ENCODE results near the gene DCC.

GRCh38 chr18:53134711-53135110 is 794.7 kb downstream of the DCC start:
- TF ChIP-seq ZZZ3 (IDR thresholded peaks at IDR 0.05) (no peak), ZNF449 (CRISPR knock-in tag; IDR thresholded peaks at IDR 0.05) (no peak), MYNN (IDR thresholded peaks at IDR 0.05) (no peak), MYNN (CRISPR knock-in tag; IDR thresholded peaks at IDR 0.05) (no peak), ZNF263 (CRISPR knock-in tag; IDR thresholded peaks at IDR 0.05; ENCODE audit: borderline replicate concordance) (no peak), CTCF (IDR thresholded peaks at IDR 0.05 in 2 of 3, conservative IDR thresholded peaks at IDR 0.05 in 1 of 3; ENCODE audit: insufficient read depth in 2 of 3, low read depth in 1 of 3, low read length in 3 of 3) (no peak), MXI1 (IDR thresholded peaks at IDR 0.05; ENCODE audit: low read depth, low read length) (no peak), ZNF507 (tag; conservative IDR thresholded peaks at IDR 0.05) (no peak), SIN3B (IDR thresholded peaks at IDR 0.05; ENCODE audit: low read depth) (no peak), SMAD4 (CRISPR knock-in tag; conservative IDR thresholded peaks at IDR 0.05) (no peak), ETV1 (tag; conservative IDR thresholded peaks at IDR 0.05; ENCODE audit: low read depth) (no peak)

Data from K562 (cell line).